Natural killer cell (primary cell): ENCODE measurements around the gene RPS27L. TPM values are rescaled to one million over a fixed set of nuclear protein-coding genes. Genes with fewer than 3 reads are reported as not detected.

Experiments
- ATAC-seq, 3 donors: fragments of 150-1000 bp in 2 of 3; fragments of 200-7000 bp in 1 of 3; cut with Tn5 transposase; 1 replicate in 1 of 3; 2 replicates in 2 of 3; pipeline ENCODE4 v1.10.0; 2021; ENCODE audit warnings: mild to moderate bottlenecking in 2 of 3, moderate library complexity in 2 of 3
- DNase-seq, 2 donors: peaks; one replicate each; pipeline versions ENCODE4 v3.0.0 to v3.0.0-alpha.2; 2013 to 2021; ENCODE audit warnings: mixed read lengths in 1 of 2
- H3K27ac ChIP-seq: one replicate; pipeline ENCODE4 v1.5.1; 2013; ENCODE audit warnings: mild to moderate bottlenecking, low read length
- H3K27me3 ChIP-seq: one replicate; pipeline ENCODE4 v1.6.1; 2013; ENCODE audit warnings: low read length; ENCODE audit not compliant: control insufficient read depth, insufficient read depth
- H3K36me3 ChIP-seq: one replicate; pipeline ENCODE4 v1.6.1; 2013; ENCODE audit warnings: low read length; ENCODE audit not compliant: control insufficient read depth, insufficient read depth
- H3K4me1 ChIP-seq: one replicate; pipeline ENCODE4 v1.6.1; 2013; ENCODE audit warnings: low read length; ENCODE audit not compliant: control insufficient read depth, insufficient read depth
- H3K4me3 ChIP-seq: one replicate; pipeline ENCODE4 v1.5.1; 2013; ENCODE audit warnings: low read length
- H3K9me3 ChIP-seq: one replicate; pipeline ENCODE4 v1.6.1; 2013; ENCODE audit warnings: low read length; ENCODE audit not compliant: control insufficient read depth, insufficient read depth
- H3K27ac Mint-ChIP-seq, 2 donors: one replicate each; pipeline ENCODE4 v1.8.0; 2022; ENCODE audit warnings: mild to moderate bottlenecking in 2 of 2, mixed read lengths in 2 of 2, moderate library complexity in 1 of 2
- H3K27me3 Mint-ChIP-seq, 2 donors: one replicate each; pipeline ENCODE4 v1.8.0; 2022; ENCODE audit warnings: low read depth in 2 of 2, mixed read lengths in 2 of 2
- H3K36me3 Mint-ChIP-seq: one replicate; pipeline ENCODE4 v1.8.0; 2022; ENCODE audit warnings: mixed read lengths
- H3K4me1 Mint-ChIP-seq, 2 donors: one replicate each; pipeline ENCODE4 v1.8.0; 2022; ENCODE audit warnings: mixed read lengths in 2 of 2
- H3K4me3 Mint-ChIP-seq: one replicate; pipeline ENCODE4 v1.8.0; 2022; ENCODE audit warnings: mild to moderate bottlenecking, moderate library complexity, mixed read lengths
- H3K9me3 Mint-ChIP-seq, 2 donors: one replicate each; pipeline ENCODE4 v1.8.0; 2022; ENCODE audit warnings: mixed read lengths in 2 of 2
- CTCF ChIP-seq: fragments of 200-600 bp; IDR thresholded peaks from one replicate; pipeline ENCODE4 v1.8.0; 2022; ENCODE audit warnings: antibody characterized with exemption
- WGBS: methylation state at CpG from one replicate; pipeline ENCODE4 v1.1.7; 2013; ENCODE audit warnings: missing lambda C conversion rate; ENCODE audit not compliant: insufficient coverage; 5-methylcytosine and 5-hydroxymethylcytosine counted together
- intact Hi-C: fragments of 100-400 bp; cut with micrococcal nuclease; formaldehyde crosslinking; loops from one replicate; pipeline ENCODE4 v1.14.2; 2022
- total RNA-seq, 4 donors: library from RNA; stranded (reverse); fragments of 120-200 nt in 1 of 4; gene quantifications; one replicate each; pipeline versions ENCODE4 v1.2.3 to v1.2.4, GENCODE V29; 2013 to 2022

RPS27L gene
- total RNA-seq, 3 donors from 2014 or later (not counting 1 experiment from before 2014, with no cell fraction given): 50.4 to 63.3 (median 52.2) TPM

- ATAC-seq (no peak), DNase-seq (no peak)
- Mint-ChIP-seq H3K9me3 (no peaks in the 10 kb centered on the region), H3K36me3 (no peaks in the 10 kb centered on the region), H3K27ac (no peak overlapping the region), H3K4me3 (no peak overlapping the region), H3K27me3 (no peaks in the 10 kb centered on the region), H3K4me1 (peaks cover 0 to 5% of the 10 kb centered on the region in 2 donors)
- no peak for TF ChIP-seq CTCF
- Histone ChIP-seq H3K9me3 (no peaks in the 10 kb centered on the region), H3K4me3 (no peak overlapping the region), H3K27me3 (no peaks in the 10 kb centered on the region), H3K4me1 (no peaks in the 10 kb centered on the region), H3K27ac (no peak overlapping the region), H3K36me3 (no peaks in the 10 kb centered on the region)
- 80% methylated on average over 2 of the region's 2 CpGs for WGBS
- intact Hi-C loops: loop anchor here (5.0 kb wide), 1 partner anchor 233 kb away; no protein-coding TSS in a partner anchor
Observed at GRCh38 chr15:63169788-63170187, 12.5 kb upstream of the RPS27L start.

GRCh38 chr15:63166219-63166618, 8.9 kb upstream of the RPS27L start:
- no peaks in the 10 kb centered on the region for H3K4me1 ChIP-seq
- no peaks in the 10 kb centered on the region for H3K9me3 ChIP-seq
- 91% methylated on average over 2 of the region's 2 CpGs for WGBS
- Mint-ChIP-seq H3K36me3 (no peaks in the 10 kb centered on the region), H3K4me3 (no peak overlapping the region), H3K27me3 (no peaks in the 10 kb centered on the region), H3K27ac (no peak overlapping the region), H3K9me3 (no peaks in the 10 kb centered on the region), H3K4me1 (peaks cover 0 to 5% of the 10 kb centered on the region in 2 donors)
- intact Hi-C loops: loop anchor here (5.0 kb wide), 1 partner anchor 236 kb away; no protein-coding TSS in a partner anchor
- H3K27ac ChIP-seq: no peak overlapping the region
- ATAC-seq (peak; percentile 43 to 63 (median 60)), DNase-seq (peak in 1 of 2 donors; percentile 43)
- H3K27me3 ChIP-seq: no peaks in the 10 kb centered on the region
- H3K4me3 ChIP-seq: no peak overlapping the region
- no peaks in the 10 kb centered on the region for H3K36me3 ChIP-seq
- TF ChIP-seq CTCF: no peak

GRCh38 chr15:63165166-63165859, 8.0 kb upstream of the RPS27L start:
- no peak for TF ChIP-seq CTCF
- H3K9me3 Mint-ChIP-seq: no peaks in the 10 kb centered on the region
- no peaks in the 10 kb centered on the region for H3K27me3 ChIP-seq
- ATAC-seq (no peak), DNase-seq (no peak)
- no peak overlapping the region for H3K4me3 Mint-ChIP-seq
- H3K4me1 ChIP-seq: no peaks in the 10 kb centered on the region
- peaks cover 0 to 5% of the 10 kb centered on the region in 2 donors for H3K4me1 Mint-ChIP-seq
- no peaks in the 10 kb centered on the region for H3K27me3 Mint-ChIP-seq
- H3K9me3 ChIP-seq: no peaks in the 10 kb centered on the region
- no peaks in the 10 kb centered on the region for H3K36me3 ChIP-seq
- no peak overlapping the region for H3K27ac ChIP-seq
- no peak overlapping the region for H3K4me3 ChIP-seq
- H3K36me3 Mint-ChIP-seq: no peaks in the 10 kb centered on the region
- intact Hi-C loops: loop anchor here (5.0 kb wide), 1 partner anchor 237 kb away; no protein-coding TSS in a partner anchor
- H3K27ac Mint-ChIP-seq: no peak overlapping the region
- WGBS: 100% methylated on average over 5 of the region's 6 CpGs
